ENCODE measurements around the gene OTULIN.

The OTULIN gene

GRCh38 chr5:14699159-14699558 is 34.6 kb downstream of the OTULIN start:
- DNase-seq, result no peak

GRCh38 chr5:14699807-14700400 is 35.4 kb downstream of the OTULIN start:
- no peak for DNase-seq

DNA sequence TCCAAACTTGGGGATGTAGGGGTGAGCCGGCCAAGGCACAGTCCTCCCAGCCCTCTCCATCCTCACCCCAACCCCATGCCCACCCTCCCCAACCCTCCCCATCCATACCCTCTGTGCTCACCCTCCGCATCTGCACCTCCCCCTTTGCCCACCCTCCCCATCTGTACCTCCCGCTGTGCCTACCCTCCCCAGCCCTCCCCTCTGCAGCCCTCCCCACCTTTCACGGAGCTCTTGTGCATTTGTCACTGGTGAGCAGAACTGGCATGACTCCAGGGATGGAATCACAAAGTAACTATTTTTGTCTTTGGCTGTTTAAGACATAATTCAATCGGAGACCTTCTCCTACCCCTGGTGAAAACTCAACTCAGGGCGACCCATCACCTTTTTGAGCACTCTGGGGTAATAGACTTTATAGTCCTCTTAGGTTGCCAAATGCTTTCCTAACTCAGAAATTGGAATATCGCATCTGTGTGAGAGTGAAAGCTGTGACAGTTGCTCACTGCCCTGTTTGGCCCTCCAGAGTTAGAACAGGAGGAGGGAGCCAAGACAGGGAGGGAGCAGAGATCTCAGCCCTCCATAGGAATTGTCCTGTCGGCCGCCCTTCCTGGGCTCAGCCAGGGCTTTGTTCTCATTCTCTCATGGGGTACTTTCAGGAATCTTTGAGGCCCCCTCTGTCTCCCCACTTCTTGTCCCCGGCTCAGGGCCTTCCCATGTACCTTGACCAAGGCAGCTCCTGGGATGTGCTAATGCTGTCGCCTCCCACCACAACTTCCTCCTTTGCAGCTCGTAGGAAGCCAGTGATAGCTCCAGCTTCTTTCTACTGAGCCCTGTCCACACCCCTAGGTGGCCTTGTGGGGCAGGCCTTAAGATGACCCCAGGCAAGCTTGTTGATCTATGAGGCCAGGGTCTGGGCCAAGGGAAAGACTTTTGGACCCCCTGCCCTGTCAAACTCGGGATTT is 36.2 kb downstream of the OTULIN start:
- no peak for DNase-seq

- no peak for DNase-seq
Measured at GRCh38 chr5:14701556-14701955, 37.0 kb downstream of the OTULIN start.

DNA sequence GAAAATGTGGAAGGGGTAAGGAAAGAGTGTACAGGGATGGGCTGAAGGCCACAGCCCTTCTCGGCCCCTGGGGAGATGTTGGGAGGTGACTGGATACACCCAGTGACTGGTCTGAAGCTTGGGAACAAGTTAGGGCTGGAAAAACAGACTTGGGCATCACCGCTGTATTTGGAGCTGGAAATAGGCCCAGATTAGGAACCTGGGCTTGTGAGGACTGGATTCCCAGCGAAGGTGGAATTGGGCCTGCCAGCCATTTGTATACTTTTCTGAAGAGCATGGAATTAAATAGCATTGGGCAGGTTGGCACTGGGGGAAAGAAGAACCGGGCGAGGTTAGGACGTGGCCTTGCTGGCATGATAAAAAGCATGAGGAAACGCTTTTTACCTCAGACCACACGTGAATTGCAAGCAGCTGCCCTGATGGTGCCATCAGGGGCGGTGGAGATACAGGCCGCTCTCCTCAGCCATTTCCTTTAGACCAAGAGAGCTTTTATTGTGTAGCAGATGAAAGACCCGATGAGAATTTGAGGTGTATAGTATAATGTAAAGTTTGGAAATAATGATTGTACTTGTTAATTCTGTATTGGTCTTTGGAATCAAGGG is 37.8 kb downstream of the OTULIN start:
- DNase-seq, result no peak

DNA sequence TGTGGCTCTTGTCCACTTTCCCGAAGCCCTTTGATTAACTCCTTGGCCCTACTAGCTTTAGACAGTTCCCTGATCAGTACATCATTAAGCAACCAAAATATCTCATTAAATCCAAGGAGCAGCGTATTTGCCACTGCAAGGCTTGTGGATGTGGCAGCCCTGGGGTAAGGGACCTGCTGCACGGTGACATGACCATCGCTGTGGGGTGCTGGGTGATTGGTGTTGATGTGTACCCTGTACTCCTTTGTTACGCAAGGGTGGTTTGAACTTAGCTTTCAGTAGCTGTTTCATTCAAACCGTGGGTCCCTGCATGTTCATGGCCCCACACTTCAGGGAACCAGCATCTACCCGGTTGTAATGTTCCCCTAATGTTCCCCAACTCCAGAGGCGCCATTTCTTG is 41.0 kb downstream of the OTULIN start:
- DNase-seq, result no peak

GRCh38 chr5:14706615-14707021 is 42.1 kb downstream of the OTULIN start:
- no peak for DNase-seq

GRCh38 chr5:14707811-14708390 is 43.4 kb downstream of the OTULIN start:
- no peak for DNase-seq

GRCh38 chr5:14708551-14708950 is 44.0 kb downstream of the OTULIN start:
- DNase-seq, result no peak

DNA sequence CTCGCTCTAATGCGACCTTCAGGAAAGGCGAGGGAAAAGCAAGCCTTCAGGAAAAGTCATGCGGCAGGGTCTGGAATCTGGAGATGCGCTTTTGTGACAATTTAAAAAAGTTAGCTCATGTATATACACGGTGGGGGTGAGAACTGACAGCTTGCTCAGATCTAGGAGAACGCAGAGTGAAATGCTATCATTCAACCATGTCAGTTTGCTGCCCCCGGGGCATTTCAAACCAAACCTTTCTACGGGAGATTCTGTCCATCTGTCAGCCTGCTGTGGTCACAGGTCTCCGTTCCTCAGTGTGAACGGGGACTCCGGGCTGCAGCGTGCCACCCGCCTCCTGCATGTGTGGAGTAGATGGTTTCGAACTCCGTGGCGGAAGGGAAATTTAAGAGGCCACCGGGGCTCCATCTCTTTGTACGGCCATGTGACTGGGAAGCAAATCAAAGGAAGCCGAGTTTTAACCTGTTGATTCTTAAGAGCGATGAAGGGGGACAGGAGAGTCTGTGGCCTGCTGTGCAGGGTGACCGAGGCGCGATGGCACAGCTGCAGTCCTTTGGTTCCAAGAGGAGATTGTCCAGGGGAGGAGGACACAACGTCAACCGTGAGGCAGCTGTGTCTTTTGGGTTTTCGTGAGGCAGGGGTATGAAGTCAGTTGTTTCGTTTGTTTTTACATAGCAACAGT is 45.9 kb downstream of the OTULIN start:
- DNase-seq, result no peak

DNA sequence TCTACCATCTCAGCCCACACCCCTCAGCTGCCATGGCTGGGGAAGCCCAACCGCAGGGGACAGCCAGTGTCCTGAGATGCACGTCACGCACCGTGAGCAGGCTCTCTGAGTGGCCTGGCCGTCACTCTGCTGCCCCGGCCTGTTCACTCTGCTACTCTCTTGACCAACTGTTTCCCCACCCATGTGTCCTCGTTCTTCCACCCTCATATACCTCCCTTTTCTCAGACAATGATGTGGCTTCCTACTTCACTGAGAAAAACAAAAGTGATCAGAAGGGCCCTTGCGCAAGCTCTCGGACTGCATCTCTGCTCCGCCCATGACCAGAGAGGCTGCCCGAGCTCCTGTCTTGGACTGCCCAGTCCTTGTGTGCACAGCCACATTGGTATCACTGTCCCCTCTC is 47.6 kb downstream of the OTULIN start:
- DNase-seq, result no peak

DNA sequence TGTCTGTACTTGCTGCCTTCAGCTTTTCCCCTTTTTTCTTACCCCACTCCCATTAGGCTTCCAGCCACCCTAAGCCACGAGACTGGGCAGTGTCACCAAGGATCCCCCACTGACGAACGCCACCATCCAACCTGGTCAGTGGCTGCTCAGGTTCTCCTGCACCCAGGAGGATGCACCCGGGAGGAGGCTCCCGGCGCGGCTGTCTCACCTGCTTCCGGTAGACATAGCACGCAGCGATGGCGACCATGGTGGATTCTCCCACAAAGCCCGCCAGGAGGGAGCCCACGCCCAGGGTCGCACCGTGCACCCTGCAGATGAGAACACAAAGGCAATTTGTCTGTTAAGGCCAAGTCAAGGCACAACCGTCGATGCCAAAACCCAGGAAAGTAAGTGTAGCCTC is 48.1 kb downstream of the OTULIN start:
- DNase-seq, result no peak

- DNase-seq, result no peak
Measured at GRCh38 chr5:14713476-14714390, 49.2 kb downstream of the OTULIN start.

- peak; percentile 47 for DNase-seq
Measured at GRCh38 chr5:14714706-14715105, 50.2 kb downstream of the OTULIN start.

DNA sequence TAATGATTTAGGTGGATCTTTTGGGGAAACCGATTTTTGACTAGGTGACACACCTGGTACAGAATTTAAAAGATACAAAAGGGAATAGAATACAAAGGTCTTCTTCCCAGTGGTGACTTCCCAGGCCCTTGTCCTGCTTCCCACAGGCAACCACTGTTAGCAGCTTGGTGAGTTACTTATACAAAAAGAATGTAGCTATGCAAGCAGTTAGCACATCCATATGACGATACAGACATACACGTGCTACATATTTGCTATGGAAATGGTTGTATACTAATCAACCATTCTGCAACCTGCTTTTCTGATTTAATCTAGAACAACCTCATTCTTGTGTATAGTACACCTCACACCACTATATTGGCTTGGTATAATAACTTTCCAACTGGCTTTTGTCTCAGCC is 51.0 kb downstream of the OTULIN start:
- DNase-seq, result no peak

- no peak for DNase-seq
Measured at GRCh38 chr5:14716755-14717752, 52.5 kb downstream of the OTULIN start.

GRCh38 chr5:14718778-14719177 is 54.3 kb downstream of the OTULIN start:
- DNase-seq, result no peak

- DNase-seq, result no peak
Measured at GRCh38 chr5:14720236-14720923, 55.9 kb downstream of the OTULIN start.

DNA sequence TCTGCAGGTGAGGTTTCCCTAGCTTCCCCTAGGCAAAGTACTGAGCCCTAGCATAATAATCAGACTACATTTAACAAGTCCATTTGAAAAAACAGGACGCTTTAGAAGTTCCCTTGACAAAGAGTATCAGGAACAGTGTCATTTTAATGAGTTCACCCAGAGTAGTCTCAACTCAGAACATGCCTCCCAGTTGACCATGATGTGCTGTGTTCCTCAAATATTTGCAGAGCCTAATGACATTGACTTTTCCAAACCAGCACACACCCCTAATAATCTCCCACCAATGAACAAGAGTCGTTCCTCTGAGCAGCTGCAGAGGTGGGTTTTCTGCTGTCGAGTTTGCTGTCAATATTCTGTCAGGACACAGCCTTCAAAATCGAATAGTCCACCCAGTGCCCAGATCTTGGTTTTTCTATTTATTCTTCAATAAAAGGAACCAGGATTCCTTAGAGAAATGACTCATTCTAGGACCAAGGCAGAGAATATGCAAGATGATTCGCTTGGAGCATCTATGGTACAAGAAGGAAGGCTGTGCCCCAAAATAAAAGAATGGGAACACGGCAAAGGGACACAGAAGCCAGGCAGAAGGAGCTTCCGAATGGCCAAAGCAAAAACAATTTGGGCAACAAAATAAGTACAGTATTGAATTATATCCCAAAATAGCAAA is 57.6 kb downstream of the OTULIN start:
- no peak for DNase-seq
